Measurements from ENCODE around the gene WBP2NL. TPM values are rescaled to one million over a fixed set of nuclear protein-coding genes. Genes with fewer than 3 reads are reported as not detected.

The WBP2NL gene
- total and polyA plus RNA-seq, 2 of the 8 experiments (the other 6 are each of a cell fraction or from before 2014, with no cell fraction given), result not detected

DNA sequence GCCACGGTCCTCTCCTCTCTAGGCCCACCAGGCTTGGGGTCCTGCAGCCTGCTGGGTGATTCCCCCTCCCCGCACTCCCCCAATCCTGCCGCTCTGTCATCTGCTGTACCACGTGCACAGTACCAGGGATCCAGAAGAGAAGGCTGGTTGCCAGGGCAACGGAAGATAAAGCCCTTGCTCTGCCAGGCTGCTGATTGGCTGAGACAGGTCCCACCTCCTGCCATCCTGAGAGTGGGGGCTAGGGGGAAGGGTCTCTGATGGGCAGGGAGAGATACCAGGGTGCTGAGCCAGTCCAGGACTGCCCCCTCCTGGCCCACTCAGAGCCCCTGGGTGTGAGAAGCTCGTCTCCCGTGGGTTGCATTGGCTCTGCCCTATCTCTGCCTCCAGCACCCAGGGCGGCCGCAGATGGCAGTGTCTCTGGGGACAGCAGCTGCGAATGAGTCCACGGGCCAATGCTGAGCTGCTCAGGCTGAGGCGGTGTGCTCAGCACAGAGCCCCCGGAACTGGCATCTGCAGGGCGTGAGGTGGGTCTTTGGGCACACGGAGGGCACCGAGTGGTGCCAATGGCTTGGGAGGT, 46.6 kb upstream of the WBP2NL start, which contains the start of gene SMIM45:
TSS of gene SMIM45 (plus strand) at position 253 of the 577 bp plus-strand sequence.
- ChIA-PET CTCF (ENCODE audit: partially characterized antibody) (interaction anchor here (0.5 to 3.4 kb wide), 14 partner anchors 10 to 214 kb away, joined by 3 to 17 read pairs (median 4); partner anchors contain the start of gene TNFRSF13C), POLR2A (ENCODE audit: partially characterized antibody) (interaction anchor here (1.2 to 1.4 kb wide), 2 partner anchors 13 to 27 kb away, joined by 4 to 5 read pairs; no protein-coding TSS in a partner anchor)
- Histone ChIP-seq H3K4ac (replicated peaks; ENCODE audit: insufficient read length, low read depth, low read length) (no peak within 1 kb of the TSS), H2BK20ac (ENCODE audit: low read length) (0 out of 2 replicates have a peak within 1 kb of the TSS, but pooled peaks have one; percentile 32), H2AFZ (ENCODE audit: low read length) (no peak within 1 kb of the TSS), H3K79me1 (ENCODE audit: low read depth, low read length) (no peaks in the 10 kb centered on the region), H3K9me3 (ENCODE audit: insufficient read depth in 2 of 2, low read depth in 1 of 2, low read length in 1 of 2) (no peaks in the 10 kb centered on the region), H3K4me2 (ENCODE audit: insufficient read depth in 1 of 2, low read depth in 2 of 2, low read length in 2 of 2) (peak within 1 kb of the TSS in 1 of 2 experiments; percentile 57; a peak in 1 of 4 replicates), H4K8ac (ENCODE audit: extremely low read depth, insufficient read depth, low read length) (peak within 1 kb of the TSS; percentile 84), H2BK120ac (replicated peaks; ENCODE audit: low read depth, low read length) (no peak within 1 kb of the TSS), H2AK5ac (ENCODE audit: low read depth, low read length) (peak within 1 kb of the TSS; percentile 20; the same call in 1 of the 2 replicates), H3K27ac (ENCODE audit: low read depth, low read length) (no peak within 1 kb of the TSS), H3K27me3 (replicated peaks in 1 of 4; ENCODE audit: control insufficient read depth in 3 of 4, extremely low read depth in 1 of 4, insufficient read depth in 3 of 4, low read length in 3 of 4) (no peaks in the 10 kb centered on the region), H2BK12ac (ENCODE audit: low read depth, low read length) (peak within 1 kb of the TSS; percentile 20; the same call in 1 of the 2 replicates), H3K4me1 (replicated peaks in 1 of 4; ENCODE audit: control insufficient read depth in 3 of 4, insufficient read depth in 4 of 4, low read length in 3 of 4) (peaks cover 3 to 15% (median 5%) of the 10 kb centered on the region in 4 experiments; a peak in 6 of 7 replicates), H3K4me3 (ENCODE audit: extremely low read depth in 1 of 4, insufficient read depth in 2 of 4, low read depth in 3 of 4, low read length in 4 of 4) (no peak within 1 kb of the TSS), H4K91ac (replicated peaks; ENCODE audit: insufficient read length, low read length) (peak within 1 kb of the TSS; percentile 31), H3K36me3 (ENCODE audit: control insufficient read depth in 2 of 4, insufficient read depth in 4 of 4, low read length in 3 of 4) (no peaks in the 10 kb centered on the region), H2BK15ac (ENCODE audit: low read length) (no peak within 1 kb of the TSS; the same call in 1 of the 2 replicates), H2BK5ac (ENCODE audit: low read depth, low read length) (no peak within 1 kb of the TSS; the same call in 1 of the 2 replicates), H4K20me1 (replicated peaks in 1 of 2; ENCODE audit: control insufficient read depth in 1 of 2, insufficient read depth in 2 of 2, low read length in 2 of 2) (peaks cover 0 to 2% of the 10 kb centered on the region in 2 experiments), H3K23ac (ENCODE audit: insufficient read length) (no peak within 1 kb of the TSS), H3K18ac (ENCODE audit: extremely low read depth, low read length) (no peak within 1 kb of the TSS; the same call in none of the 2 replicates), H3K14ac (ENCODE audit: insufficient read length) (no peak within 1 kb of the TSS), H3K23me2 (ENCODE audit: low read depth, low read length) (0 out of 2 replicates have a peak, but pooled peaks cover 1% of the 10 kb centered on the region), H3K79me2 (ENCODE audit: control insufficient read depth in 1 of 2, insufficient read depth in 2 of 2, low read length in 2 of 2) (no peaks in the 10 kb centered on the region), H3K9ac (replicated peaks in 1 of 4; ENCODE audit: extremely low read depth in 1 of 4, low read depth in 3 of 4, low read length in 3 of 4) (no peak within 1 kb of the TSS; a peak in 1 of 7 replicates), H4K5ac (ENCODE audit: insufficient read length, low read depth, low read length) (no peak within 1 kb of the TSS), H3K56ac (replicated peaks; ENCODE audit: insufficient read length, low read depth, low read length) (no peak within 1 kb of the TSS)
- FAIRE-seq (no peak), DNase-seq (ENCODE audit: low read depth in 1 of 2, low spot score in 2 of 2) (peak in 1 of 2 experiments; percentile 77)
- whole genome bisulfite sequencing, 2 experiments (ENCODE audit: extremely low coverage in 1 of 2, insufficient coverage in 1 of 2, insufficient read length in 1 of 2, insufficient replicate concordance in 2 of 2, low coverage in 1 of 2, low lambda C conversion rate in 2 of 2, missing lambda C conversion rate in 1 of 2), result 75% methylated on average over 16 of the region's 16 CpGs; no CpG with 5 or more reads in 1 of the 2 experiments
- TF ChIP-seq TCF12 (IDR thresholded peaks at IDR 0.05; ENCODE audit: low read depth, low read length) (no peak), MAFK (IDR thresholded peaks at IDR 0.05; ENCODE audit: low read depth, low read length) (no peak), BACH1 (IDR thresholded peaks at IDR 0.05; ENCODE audit: low read length) (no peak), BCL11A (IDR thresholded peaks at IDR 0.05; ENCODE audit: low read depth in 2 of 2, low read length in 2 of 2) (no peak), CBX5 (IDR thresholded peaks at IDR 0.05; ENCODE audit: low read depth, low read length) (no peak), POU5F1 (IDR thresholded peaks at IDR 0.05; ENCODE audit: low read depth, low read length) (no peak), HDAC6 (IDR thresholded peaks at IDR 0.05; ENCODE audit: low read depth, low read length) (no peak), JUN (IDR thresholded peaks at IDR 0.05; ENCODE audit: low read depth, low read length) (no peak), SIN3A (conservative IDR thresholded peaks at IDR 0.05 in 1 of 2, IDR thresholded peaks at IDR 0.05 in 1 of 2; ENCODE audit: low read depth in 1 of 2, low read length in 2 of 2) (peak in 1 of 2 experiments; percentile 53; a peak in 1 of 4 replicates), RXRA (IDR thresholded peaks at IDR 0.05; ENCODE audit: insufficient read depth, low read depth, low read length) (no peak)
- TF ChIP-seq, protein P1, sequence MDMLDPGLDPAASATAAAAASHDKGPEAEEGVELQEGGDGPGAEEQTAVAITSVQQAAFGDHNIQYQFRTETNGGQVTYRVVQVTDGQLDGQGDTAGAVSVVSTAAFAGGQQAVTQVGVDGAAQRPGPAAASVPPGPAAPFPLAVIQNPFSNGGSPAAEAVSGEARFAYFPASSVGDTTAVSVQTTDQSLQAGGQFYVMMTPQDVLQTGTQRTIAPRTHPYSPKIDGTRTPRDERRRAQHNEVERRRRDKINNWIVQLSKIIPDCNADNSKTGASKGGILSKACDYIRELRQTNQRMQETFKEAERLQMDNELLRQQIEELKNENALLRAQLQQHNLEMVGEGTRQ (IDR thresholded peaks at IDR 0.05; ENCODE audit: low read length), result peak; percentile 48; the same call in 1 of the 2 replicates

Data from H1 (cell line).